Activated CD4-positive, alpha-beta T cell treated with anti-CD3 and anti-CD28 coated beads, Interleukin-2, amount 50 U/mL, for 4 hours (primary cell): Measurements from ENCODE around the gene FANCC.

ENCODE experiments used
- DNase-seq, 2 experiments: peaks; one replicate each; pipeline ENCODE4 v3.0.0-alpha.2; 2020

The FANCC gene

GRCh38 chr9:95080961-95081647 is 236.4 kb downstream of the FANCC start:
- no peak for DNase-seq

- DNase-seq: no peak
Observed at GRCh38 chr9:95079461-95079860, 238.0 kb downstream of the FANCC start.

GRCh38 chr9:95078939-95079338 is 238.6 kb downstream of the FANCC start:
- no peak for DNase-seq

- no peak for DNase-seq
Observed at GRCh38 chr9:95078511-95078910, 239.0 kb downstream of the FANCC start.

GRCh38 chr9:95077766-95078370 is 239.6 kb downstream of the FANCC start:
- no peak for DNase-seq

GRCh38 chr9:95077053-95077765 is 240.3 kb downstream of the FANCC start:
- no peak for DNase-seq

- DNase-seq: no peak
Observed at GRCh38 chr9:95076696-95077052, 240.8 kb downstream of the FANCC start.

GRCh38 chr9:95075700-95076099 is 241.8 kb downstream of the FANCC start:
- no peak for DNase-seq

- no peak for DNase-seq
Observed at GRCh38 chr9:95074632-95075031, 242.9 kb downstream of the FANCC start.

GRCh38 chr9:95073918-95074317 is 243.6 kb downstream of the FANCC start:
- no peak for DNase-seq

GRCh38 chr9:95073042-95073607 is 244.4 kb downstream of the FANCC start:
- no peak for DNase-seq

- no peak for DNase-seq
Observed at GRCh38 chr9:95071925-95072324, 245.6 kb downstream of the FANCC start.

- no peak for DNase-seq
Observed at GRCh38 chr9:95071450-95071849, 246.1 kb downstream of the FANCC start.

- no peak for DNase-seq
Observed at GRCh38 chr9:95070549-95071021, 246.9 kb downstream of the FANCC start.

- DNase-seq: no peak
Observed at GRCh38 chr9:95067897-95068296, 249.6 kb downstream of the FANCC start.

GRCh38 chr9:95067057-95067456 is 250.5 kb downstream of the FANCC start:
- no peak for DNase-seq

GRCh38 chr9:95065224-95065623 is 252.3 kb downstream of the FANCC start:
- no peak for DNase-seq

- no peak for DNase-seq
Observed at GRCh38 chr9:95063300-95063699, 254.2 kb downstream of the FANCC start.

- no peak for DNase-seq
Observed at GRCh38 chr9:95062596-95063065, 254.9 kb downstream of the FANCC start.

- DNase-seq: no peak
Observed at GRCh38 chr9:95061916-95062595, 255.5 kb downstream of the FANCC start.

GRCh38 chr9:95060916-95061315 is 256.6 kb downstream of the FANCC start:
- DNase-seq: no peak

- no peak for DNase-seq
Observed at GRCh38 chr9:95060234-95060633, 257.3 kb downstream of the FANCC start.

- no peak for DNase-seq
Observed at GRCh38 chr9:95058795-95059386, 258.6 kb downstream of the FANCC start.
